HG03196 (cell line): ENCODE data around the gene PCLAF.
"Not testable (repeated sequence)": the region's sequence is repeated elsewhere in the genome, so short reads cannot be mapped to it uniquely, and the experiment has no call there.

Experiments used
- ATAC-seq: cut with Tn5 transposase; IDR thresholded peaks from one replicate; pipeline ENCODE4 v1.9.1; 2021; ENCODE audit not compliant: unreplicated experiment

Gene PCLAF

DNA sequence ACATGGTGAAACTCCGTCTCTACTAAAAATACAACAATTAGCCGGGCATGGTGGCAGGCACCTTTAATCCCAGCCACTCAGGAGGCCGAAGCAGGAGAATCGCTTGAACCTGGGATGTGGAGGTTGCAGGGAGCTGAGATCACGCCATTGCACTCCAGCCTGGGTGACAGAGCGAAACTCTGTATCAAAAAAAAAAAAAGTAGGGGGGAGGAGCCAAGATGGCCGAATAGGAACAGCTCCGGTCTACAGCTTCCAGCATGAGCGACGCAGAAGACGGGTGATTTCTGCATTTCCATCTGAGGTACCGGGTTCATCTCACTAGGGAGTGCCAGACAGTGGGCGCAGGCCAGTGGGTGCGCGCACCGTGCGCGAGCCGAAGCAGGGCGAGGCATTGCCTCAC, 54.8 kb downstream of the PCLAF start:
- not testable (repeated sequence) for ATAC-seq

DNA sequence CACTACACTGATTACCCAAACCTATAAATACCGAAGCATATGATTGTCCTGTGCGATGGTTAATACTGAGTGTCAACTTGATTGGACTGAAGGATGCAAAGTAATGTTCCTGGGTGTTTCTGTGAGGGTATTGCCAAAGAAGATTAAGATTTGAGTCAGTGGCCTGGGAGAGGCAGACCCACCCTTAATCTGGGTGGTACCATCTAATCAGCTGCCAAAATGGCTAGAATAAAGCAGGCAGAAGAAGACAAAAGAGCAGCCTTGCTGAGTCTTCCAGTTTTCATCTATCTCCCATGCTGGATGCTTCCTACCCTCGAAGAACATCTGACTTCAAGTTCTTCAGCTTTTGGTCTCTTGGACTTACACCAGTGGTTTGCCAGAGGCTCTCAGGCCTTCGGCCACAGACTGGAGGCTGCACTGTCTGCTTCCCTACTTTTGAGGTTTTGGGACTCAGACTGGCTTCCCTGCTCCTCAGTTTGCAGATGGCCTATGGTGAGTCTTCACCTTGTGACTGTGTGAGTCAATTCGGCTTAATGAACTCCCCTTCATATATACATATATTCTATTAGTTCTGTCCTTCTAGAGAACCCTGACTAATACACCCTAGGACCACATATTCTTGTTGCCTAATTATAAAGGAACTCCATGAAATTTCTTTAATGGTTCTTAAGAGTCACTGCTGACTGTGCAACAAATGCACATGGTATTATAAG, 56.9 kb downstream of the PCLAF start:
- no peak for ATAC-seq

DNA sequence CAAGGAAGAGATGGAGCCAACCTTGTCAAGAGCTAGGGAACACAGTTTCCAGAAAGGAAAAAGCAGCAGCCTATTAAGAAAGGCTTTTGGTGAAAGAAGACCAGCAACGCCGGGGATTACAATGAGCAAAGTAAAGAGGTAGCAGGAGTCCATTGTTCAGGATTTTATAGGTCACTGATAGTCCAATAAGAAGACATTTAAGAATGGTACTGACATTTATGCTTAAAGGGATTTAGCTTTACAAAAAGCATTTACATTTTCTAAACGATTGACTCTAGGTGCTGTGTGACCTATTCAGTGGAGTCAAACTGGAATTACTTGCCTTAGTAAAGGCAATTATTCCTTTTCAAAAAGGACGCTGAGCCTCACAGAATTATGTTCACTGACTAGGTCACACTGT, 66.0 kb downstream of the PCLAF start:
- no peak for ATAC-seq

DNA sequence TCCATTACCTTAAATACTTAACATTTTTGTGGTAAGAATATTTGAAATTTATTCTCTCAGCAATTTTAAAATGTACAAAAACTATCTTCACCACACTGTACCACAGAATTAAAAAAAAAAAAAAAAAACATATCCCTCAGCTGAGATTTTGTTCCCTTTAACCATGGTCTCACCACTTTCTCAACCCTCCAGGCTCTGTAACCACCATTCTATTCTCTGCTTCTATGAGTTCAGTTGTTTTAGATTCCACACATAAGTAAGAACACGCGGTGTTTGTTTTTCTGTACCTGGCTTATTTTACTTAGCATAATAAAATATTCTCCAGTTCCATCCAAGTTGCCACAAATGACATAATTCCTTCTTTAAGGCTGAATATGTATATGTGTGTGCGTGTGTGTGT, 66.8 kb downstream of the PCLAF start:
- ATAC-seq = no peak
